ENCODE results near the gene IGFBP6.
"Not testable (repeated sequence)": the region's sequence is repeated elsewhere in the genome, so short reads cannot be mapped to it uniquely, and the experiment has no call there.

IGFBP6 gene

DNA sequence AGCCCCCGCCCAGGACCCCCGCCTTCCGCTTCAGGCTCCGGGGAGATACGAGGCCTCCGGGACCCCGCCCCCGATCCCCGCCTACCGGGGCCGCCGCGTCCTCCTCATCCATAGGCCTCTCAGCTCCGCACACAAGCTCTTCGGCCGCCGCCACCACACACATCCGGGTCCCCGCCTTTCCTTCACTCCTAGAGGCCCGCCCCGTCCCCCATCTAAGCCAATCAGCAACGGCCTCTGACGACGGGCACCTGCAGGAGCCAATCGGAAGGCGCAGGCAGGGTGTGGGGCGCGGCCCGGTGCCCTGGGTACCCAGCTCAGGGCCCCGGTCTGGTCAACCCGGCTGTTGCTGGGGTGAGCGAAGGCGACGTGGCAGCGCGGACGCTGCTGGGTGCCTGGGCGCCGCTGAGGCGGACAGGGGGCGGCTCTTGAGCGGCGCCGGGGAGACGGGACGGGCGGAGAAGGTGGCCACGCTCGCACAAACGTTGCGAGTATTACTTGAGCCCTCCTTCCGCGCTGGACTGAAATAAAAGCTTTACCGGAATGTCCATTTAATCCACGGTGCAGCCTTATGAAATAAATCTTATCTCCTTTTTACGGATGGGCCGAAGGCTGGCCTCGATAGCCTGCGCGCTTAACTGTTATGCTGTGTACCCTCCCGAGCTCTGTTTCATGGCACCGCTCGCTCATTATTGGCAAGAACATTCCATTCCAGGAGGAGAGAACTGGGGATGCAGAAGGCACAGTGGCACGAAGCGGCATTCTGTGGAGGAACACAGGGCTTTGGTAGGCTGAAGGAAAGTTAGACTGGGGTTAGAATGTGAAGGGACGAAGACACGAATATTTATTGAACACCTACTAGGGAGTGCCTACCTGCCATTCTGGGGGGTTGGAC is 18.0 kb upstream of the IGFBP6 start, which contains the start of gene SPRYD3:
Gene SPRYD3 (minus strand): TSS at position 165 of the 892 bp plus-strand sequence. CDS start 57 bp downstream, at position 108.
- Histone ChIP-seq H3K27me3 (ENCODE audit: control insufficient read depth in 5 of 5, insufficient read depth in 4 of 5, low read length in 5 of 5) (no peaks in the 10 kb centered on the region), H3K4me3 (ENCODE audit: low read depth in 1 of 5, low read length in 5 of 5) (peak within 1 kb of the TSS; percentile 60 to 85 (median 78)), H3K9ac (ENCODE audit: low read length in 5 of 5) (peak within 1 kb of the TSS; percentile 75 to 87 (median 82)), H3K36me3 (ENCODE audit: control insufficient read depth in 5 of 5, insufficient read depth in 5 of 5, low read length in 5 of 5) (peaks cover 4 to 30% (median 28%) of the 10 kb centered on the region in 5 donors), H3K27ac (ENCODE audit: low read depth, low read length) (peak within 1 kb of the TSS; percentile 92), H3K9me3 (ENCODE audit: control insufficient read depth in 5 of 5, low read length in 5 of 5) (no peaks in the 10 kb centered on the region), H3K4me1 (ENCODE audit: control insufficient read depth in 5 of 5, insufficient read depth in 5 of 5, low read length in 5 of 5) (peaks cover 2 to 27% (median 17%) of the 10 kb centered on the region in 5 donors)

DNA sequence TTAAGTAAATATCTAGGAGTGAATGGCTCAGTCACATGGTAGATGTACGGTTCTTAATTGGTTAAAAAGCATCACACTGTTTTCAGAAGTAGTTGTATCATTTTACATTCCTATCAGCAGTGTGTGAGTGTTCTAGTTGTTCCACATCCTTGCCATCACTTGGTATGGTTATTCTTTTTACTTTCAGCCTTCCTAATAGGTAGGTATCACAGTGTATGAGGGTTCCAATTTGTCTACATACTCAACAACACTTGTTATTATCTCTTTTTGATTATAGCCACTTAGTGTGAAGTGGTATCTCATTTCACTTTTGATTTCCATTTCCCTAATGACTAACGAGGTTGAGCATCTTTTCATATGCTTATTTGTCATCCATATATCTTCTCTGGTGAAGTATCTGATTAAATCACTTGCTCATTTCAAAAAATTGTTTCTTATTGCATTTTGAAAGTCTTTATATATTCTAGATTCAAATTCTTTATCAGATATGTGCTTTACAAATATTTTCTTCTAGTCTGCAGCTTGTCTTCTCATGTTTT is 14.8 kb upstream of the IGFBP6 start:
- Histone ChIP-seq H3K9ac (ENCODE audit: low read length in 5 of 5) (no peak overlapping the region), H3K4me3 (ENCODE audit: low read depth in 1 of 5, low read length in 5 of 5) (no peak overlapping the region), H3K9me3 (ENCODE audit: control insufficient read depth in 5 of 5, low read length in 5 of 5) (no peaks in the 10 kb centered on the region), H3K27ac (ENCODE audit: low read depth, low read length) (no peak overlapping the region), H3K4me1 (ENCODE audit: control insufficient read depth in 5 of 5, insufficient read depth in 5 of 5, low read length in 5 of 5) (peaks cover 0 to 20% (median 14%) of the 10 kb centered on the region in 5 donors), H3K27me3 (ENCODE audit: control insufficient read depth in 5 of 5, insufficient read depth in 4 of 5, low read length in 5 of 5) (no peaks in the 10 kb centered on the region), H3K36me3 (ENCODE audit: control insufficient read depth in 5 of 5, insufficient read depth in 5 of 5, low read length in 5 of 5) (no peaks in the 10 kb centered on the region)

DNA sequence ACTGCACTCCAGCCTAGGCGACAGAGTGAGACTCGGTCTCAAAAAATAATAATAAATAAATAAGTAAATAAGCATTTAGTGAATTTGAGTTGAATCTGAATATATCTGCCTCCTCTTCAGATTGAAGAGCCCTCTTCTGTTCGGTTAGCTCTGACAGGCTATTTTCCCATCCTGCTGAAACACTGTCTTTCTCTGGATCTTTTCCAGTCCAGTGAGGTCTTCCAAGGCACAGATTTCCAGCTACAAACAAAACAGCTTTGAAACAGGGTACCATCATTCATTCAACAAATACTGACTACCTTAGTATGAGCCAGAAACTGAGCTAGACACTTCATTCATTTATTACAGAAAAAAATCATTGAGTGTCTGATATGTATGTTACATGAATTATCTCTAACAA is 11.1 kb upstream of the IGFBP6 start:
- Histone ChIP-seq H3K4me1 (ENCODE audit: control insufficient read depth in 5 of 5, insufficient read depth in 5 of 5, low read length in 5 of 5) (no peaks in the 10 kb centered on the region), H3K9me3 (ENCODE audit: control insufficient read depth in 5 of 5, low read length in 5 of 5) (no peaks in the 10 kb centered on the region), H3K27me3 (ENCODE audit: control insufficient read depth in 5 of 5, insufficient read depth in 4 of 5, low read length in 5 of 5) (no peaks in the 10 kb centered on the region), H3K27ac (ENCODE audit: low read depth, low read length) (no peak overlapping the region), H3K4me3 (ENCODE audit: low read depth in 1 of 5, low read length in 5 of 5) (no peak overlapping the region), H3K9ac (ENCODE audit: low read length in 5 of 5) (peak overlapping the region in 1 of 5 donors; percentile 20), H3K36me3 (ENCODE audit: control insufficient read depth in 5 of 5, insufficient read depth in 5 of 5, low read length in 5 of 5) (no peaks in the 10 kb centered on the region)

DNA sequence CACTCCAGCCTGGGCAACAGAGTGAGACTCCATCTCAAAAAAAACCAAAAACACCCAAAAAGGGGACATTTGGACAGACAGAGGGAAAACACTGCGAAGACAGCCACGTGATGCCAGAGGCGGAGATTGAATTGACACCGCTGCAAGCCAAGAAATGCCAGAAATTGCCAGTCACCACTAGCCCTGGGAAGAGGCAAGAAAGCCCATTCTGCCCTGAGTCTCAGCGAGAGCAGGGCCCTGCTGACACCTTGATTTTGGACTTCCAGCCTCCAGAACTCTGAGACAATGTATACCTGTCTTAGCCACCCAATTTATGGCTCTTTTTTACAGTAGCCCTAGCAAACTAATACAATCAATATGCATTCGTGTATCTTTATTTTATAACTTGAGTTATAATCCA is 7.4 kb upstream of the IGFBP6 start:
- Histone ChIP-seq H3K4me1 (ENCODE audit: control insufficient read depth in 5 of 5, insufficient read depth in 5 of 5, low read length in 5 of 5) (peaks cover 6 to 16% (median 13%) of the 10 kb centered on the region in 5 donors), H3K9me3 (ENCODE audit: control insufficient read depth in 5 of 5, low read length in 5 of 5) (no peaks in the 10 kb centered on the region), H3K9ac (ENCODE audit: low read length in 5 of 5) (no peak overlapping the region), H3K4me3 (ENCODE audit: low read depth in 1 of 5, low read length in 5 of 5) (no peak overlapping the region), H3K27me3 (ENCODE audit: control insufficient read depth in 5 of 5, insufficient read depth in 4 of 5, low read length in 5 of 5) (no peaks in the 10 kb centered on the region), H3K27ac (ENCODE audit: low read depth, low read length) (no peak overlapping the region), H3K36me3 (ENCODE audit: control insufficient read depth in 5 of 5, insufficient read depth in 5 of 5, low read length in 5 of 5) (no peaks in the 10 kb centered on the region)

DNA sequence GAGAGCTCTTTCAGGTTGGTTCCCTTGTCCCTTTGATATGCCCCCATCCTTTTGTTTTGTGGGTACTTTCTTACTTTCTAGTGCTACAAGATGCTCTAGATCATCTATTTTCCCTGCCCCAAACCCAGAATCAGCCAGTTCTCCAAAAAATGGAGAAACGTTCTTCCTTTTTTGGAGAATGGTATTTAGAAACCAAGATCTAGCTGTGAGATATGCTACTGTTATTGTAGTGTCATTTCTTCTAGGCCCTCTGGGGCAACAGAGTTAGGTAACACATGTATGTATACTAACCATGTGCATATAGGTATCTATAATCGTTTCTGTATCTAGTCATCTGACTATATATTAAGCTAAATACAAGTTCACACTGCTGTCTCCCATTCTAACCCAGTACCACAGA is 6.9 kb upstream of the IGFBP6 start:
- no peaks in the 10 kb centered on the region for H3K36me3 ChIP-seq (ENCODE audit: control insufficient read depth in 5 of 5, insufficient read depth in 5 of 5, low read length in 5 of 5)
- H3K4me3 ChIP-seq (ENCODE audit: low read depth in 1 of 5, low read length in 5 of 5) = no peak overlapping the region
- H3K9ac ChIP-seq (ENCODE audit: low read length in 5 of 5) = no peak overlapping the region
- no peak overlapping the region for H3K27ac ChIP-seq (ENCODE audit: low read depth, low read length)
- H3K9me3 ChIP-seq (ENCODE audit: control insufficient read depth in 5 of 5, low read length in 5 of 5) = no peaks in the 10 kb centered on the region
- H3K27me3 ChIP-seq (ENCODE audit: control insufficient read depth in 5 of 5, insufficient read depth in 4 of 5, low read length in 5 of 5) = no peaks in the 10 kb centered on the region
- H3K4me1 ChIP-seq (ENCODE audit: control insufficient read depth in 5 of 5, insufficient read depth in 5 of 5, low read length in 5 of 5) = peaks cover 6 to 16% (median 13%) of the 10 kb centered on the region in 5 donors

DNA sequence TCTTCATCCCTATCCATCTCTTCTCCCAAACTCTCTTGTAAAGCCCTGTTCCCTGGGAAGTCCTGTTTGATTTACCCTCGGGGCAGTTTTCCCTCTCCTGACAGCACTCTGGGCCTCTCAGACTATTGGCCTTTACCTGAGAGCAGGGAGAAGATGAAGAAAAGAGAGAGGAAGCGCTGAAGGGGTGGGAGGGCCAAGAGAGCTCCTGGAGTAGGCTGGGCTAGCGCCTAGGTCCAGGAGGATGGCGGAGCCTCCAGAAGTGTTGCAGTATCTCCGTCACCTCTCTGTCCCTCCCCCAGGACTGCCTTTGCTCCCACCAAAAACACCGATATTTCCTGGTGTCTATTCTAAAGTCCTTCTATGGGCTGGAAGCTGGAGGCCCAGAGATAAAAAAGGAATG is 5.7 kb upstream of the IGFBP6 start:
- no peaks in the 10 kb centered on the region for H3K27me3 ChIP-seq (ENCODE audit: control insufficient read depth in 5 of 5, insufficient read depth in 4 of 5, low read length in 5 of 5)
- no peaks in the 10 kb centered on the region for H3K36me3 ChIP-seq (ENCODE audit: control insufficient read depth in 5 of 5, insufficient read depth in 5 of 5, low read length in 5 of 5)
- H3K9ac ChIP-seq (ENCODE audit: low read length in 5 of 5) = no peak overlapping the region
- no peak overlapping the region for H3K27ac ChIP-seq (ENCODE audit: low read depth, low read length)
- no peaks in the 10 kb centered on the region for H3K9me3 ChIP-seq (ENCODE audit: control insufficient read depth in 5 of 5, low read length in 5 of 5)
- H3K4me1 ChIP-seq (ENCODE audit: control insufficient read depth in 5 of 5, insufficient read depth in 5 of 5, low read length in 5 of 5) = peaks cover 7 to 25% (median 21%) of the 10 kb centered on the region in 5 donors
- H3K4me3 ChIP-seq (ENCODE audit: low read depth in 1 of 5, low read length in 5 of 5) = no peak overlapping the region

DNA sequence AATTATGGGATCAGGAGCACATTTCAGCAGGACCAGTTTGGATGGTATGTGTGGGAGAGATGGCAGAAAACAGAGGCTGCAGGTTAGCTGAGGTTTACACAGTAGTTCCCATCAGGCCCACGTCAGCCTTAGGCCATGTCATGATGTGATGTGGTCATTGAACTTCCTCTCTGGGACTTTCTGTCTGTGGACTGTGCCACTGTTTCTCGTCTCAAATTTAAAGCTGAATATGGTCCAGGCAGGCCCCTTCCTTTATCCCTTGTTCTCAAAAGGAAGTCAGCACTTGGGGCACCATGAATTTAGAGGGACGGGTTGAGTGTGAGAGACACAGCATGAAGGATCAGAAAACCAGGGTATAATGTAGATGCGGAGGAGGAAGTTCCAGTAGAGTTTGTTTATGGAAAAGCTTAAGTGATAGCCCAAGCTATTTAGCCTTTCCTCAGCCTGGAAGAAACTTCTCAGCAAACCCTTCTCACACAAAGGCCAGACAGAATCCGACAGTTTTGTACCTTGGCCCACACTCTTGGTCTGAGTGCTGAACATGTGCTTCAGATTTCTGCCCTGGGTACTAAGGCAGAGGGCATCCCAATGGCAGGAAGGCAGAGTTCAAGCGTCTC is 3.6 kb upstream of the IGFBP6 start:
- no peaks in the 10 kb centered on the region for H3K36me3 ChIP-seq (ENCODE audit: control insufficient read depth in 5 of 5, insufficient read depth in 5 of 5, low read length in 5 of 5)
- H3K9ac ChIP-seq (ENCODE audit: low read length in 5 of 5) = peak overlapping the region in 1 of 5 donors; percentile 29
- peaks cover 9 to 46% (median 42%) of the 10 kb centered on the region in 5 donors for H3K4me1 ChIP-seq (ENCODE audit: control insufficient read depth in 5 of 5, insufficient read depth in 5 of 5, low read length in 5 of 5)
- H3K4me3 ChIP-seq (ENCODE audit: low read depth in 1 of 5, low read length in 5 of 5) = peak overlapping the region in 1 of 5 donors; percentile 0
- no peaks in the 10 kb centered on the region for H3K27me3 ChIP-seq (ENCODE audit: control insufficient read depth in 5 of 5, insufficient read depth in 4 of 5, low read length in 5 of 5)
- no peaks in the 10 kb centered on the region for H3K9me3 ChIP-seq (ENCODE audit: control insufficient read depth in 5 of 5, low read length in 5 of 5)
- peak overlapping the region; percentile 73 for H3K27ac ChIP-seq (ENCODE audit: low read depth, low read length)

DNA sequence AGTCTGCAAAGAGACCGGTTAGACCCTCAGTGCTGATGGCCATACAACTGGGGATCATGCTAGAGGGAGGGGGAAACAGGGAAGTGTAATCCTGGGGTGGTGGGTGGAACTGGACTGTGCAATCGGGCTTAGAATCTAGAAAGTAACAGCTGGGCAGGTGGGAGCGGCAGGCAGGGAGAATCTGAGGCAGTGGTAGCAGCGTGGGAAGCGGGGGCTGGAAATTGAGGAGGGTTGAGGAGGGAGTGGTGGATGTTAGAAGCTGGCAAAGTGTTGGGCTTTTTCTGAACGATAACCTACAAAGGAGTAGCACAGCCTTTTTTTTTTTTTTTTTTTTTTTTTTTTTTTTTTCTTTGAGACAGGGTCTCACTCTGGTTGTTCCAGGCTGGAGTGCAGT is 3.1 kb upstream of the IGFBP6 start:
- no peak overlapping the region for H3K9ac ChIP-seq (ENCODE audit: low read length in 5 of 5)
- H3K36me3 ChIP-seq (ENCODE audit: control insufficient read depth in 5 of 5, insufficient read depth in 5 of 5, low read length in 5 of 5) = no peaks in the 10 kb centered on the region
- H3K4me1 ChIP-seq (ENCODE audit: control insufficient read depth in 5 of 5, insufficient read depth in 5 of 5, low read length in 5 of 5) = peaks cover 14 to 51% (median 47%) of the 10 kb centered on the region in 5 donors
- no peaks in the 10 kb centered on the region for H3K9me3 ChIP-seq (ENCODE audit: control insufficient read depth in 5 of 5, low read length in 5 of 5)
- peak overlapping the region in 1 of 5 donors; percentile 0 for H3K4me3 ChIP-seq (ENCODE audit: low read depth in 1 of 5, low read length in 5 of 5)
- H3K27ac ChIP-seq (ENCODE audit: low read depth, low read length) = peak overlapping the region; percentile 73
- no peaks in the 10 kb centered on the region for H3K27me3 ChIP-seq (ENCODE audit: control insufficient read depth in 5 of 5, insufficient read depth in 4 of 5, low read length in 5 of 5)

DNA sequence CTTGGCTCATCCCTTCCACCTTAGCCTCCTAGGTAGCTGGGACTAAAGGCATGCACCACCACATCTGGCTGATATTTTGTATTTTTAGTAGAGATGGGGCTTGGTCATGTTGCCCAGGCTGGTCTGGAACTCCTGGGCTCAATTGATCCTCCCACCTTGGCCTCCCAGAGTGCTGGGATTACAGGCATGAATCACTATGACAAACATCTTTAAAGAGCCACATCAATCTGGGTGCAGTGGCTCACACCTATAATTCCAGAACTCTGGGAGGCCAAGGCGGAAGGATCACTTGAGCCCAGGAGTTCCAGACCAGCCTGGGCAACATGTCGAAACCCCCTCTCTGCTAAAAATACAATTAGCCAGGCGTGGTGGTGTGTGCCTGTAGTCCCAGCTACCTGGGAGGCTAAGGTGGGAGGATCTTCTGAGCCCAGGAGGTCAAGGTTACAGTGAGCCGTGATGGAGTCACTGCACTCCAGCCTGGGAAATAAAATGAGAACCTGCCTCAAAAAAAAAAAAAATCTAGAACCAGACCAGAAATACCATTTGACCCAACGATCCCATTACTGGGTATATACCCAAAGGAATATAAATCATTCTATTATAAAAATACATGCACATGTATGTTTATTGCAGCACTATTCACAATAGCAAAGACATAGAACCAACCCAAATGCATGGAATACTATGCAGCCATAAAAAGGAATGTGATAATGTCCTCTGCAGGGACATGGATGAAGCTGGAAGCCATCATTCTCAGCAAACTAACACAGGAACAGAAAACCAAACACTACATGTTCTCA is 2.5 kb upstream of the IGFBP6 start:
- H3K27me3 ChIP-seq (ENCODE audit: control insufficient read depth in 5 of 5, insufficient read depth in 4 of 5, low read length in 5 of 5); H3K27ac ChIP-seq (ENCODE audit: low read depth, low read length); H3K36me3 ChIP-seq (ENCODE audit: control insufficient read depth in 5 of 5, insufficient read depth in 5 of 5, low read length in 5 of 5); H3K9me3 ChIP-seq (ENCODE audit: control insufficient read depth in 5 of 5, low read length in 5 of 5); H3K9ac ChIP-seq (ENCODE audit: low read length in 5 of 5); H3K4me3 ChIP-seq (ENCODE audit: low read depth in 1 of 5, low read length in 5 of 5): not testable (repeated sequence)
- peaks cover 14 to 52% (median 47%) of the 10 kb centered on the region in 5 donors for H3K4me1 ChIP-seq (ENCODE audit: control insufficient read depth in 5 of 5, insufficient read depth in 5 of 5, low read length in 5 of 5)

All from subcutaneous abdominal adipose tissue (tissue), 5 donors.